HFF-Myc (cell line): ENCODE data around the gene KLHL9.
A peak's percentile ranks its signal among the peaks of the same experiment; 100 is the strongest.
"Not testable (repeated sequence)": the region's sequence is repeated elsewhere in the genome, so short reads cannot be mapped to it uniquely, and the experiment has no call there.

Source experiments
- DNase-seq: peaks from one replicate; pipeline ENCODE4 v3.0.0-alpha.2; 2011; ENCODE audit warnings: low read depth; ENCODE audit errors: extremely low read depth
- H3K4me3 ChIP-seq: replicated peaks from 2 replicates; pipeline ENCODE4 v1.5.1; 2011; ENCODE audit warnings: low read depth, mild to moderate bottlenecking, control low read depth, low read length
- TF ChIP-seq, protein P1 (sequence below): IDR thresholded peaks from 2 replicates; pipeline ENCODE4 v1.5.1; 2012; ENCODE audit warnings: mild to moderate bottlenecking, low read depth, low read length, control low read depth; ENCODE audit errors: missing control alignments

The KLHL9 gene

DNA sequence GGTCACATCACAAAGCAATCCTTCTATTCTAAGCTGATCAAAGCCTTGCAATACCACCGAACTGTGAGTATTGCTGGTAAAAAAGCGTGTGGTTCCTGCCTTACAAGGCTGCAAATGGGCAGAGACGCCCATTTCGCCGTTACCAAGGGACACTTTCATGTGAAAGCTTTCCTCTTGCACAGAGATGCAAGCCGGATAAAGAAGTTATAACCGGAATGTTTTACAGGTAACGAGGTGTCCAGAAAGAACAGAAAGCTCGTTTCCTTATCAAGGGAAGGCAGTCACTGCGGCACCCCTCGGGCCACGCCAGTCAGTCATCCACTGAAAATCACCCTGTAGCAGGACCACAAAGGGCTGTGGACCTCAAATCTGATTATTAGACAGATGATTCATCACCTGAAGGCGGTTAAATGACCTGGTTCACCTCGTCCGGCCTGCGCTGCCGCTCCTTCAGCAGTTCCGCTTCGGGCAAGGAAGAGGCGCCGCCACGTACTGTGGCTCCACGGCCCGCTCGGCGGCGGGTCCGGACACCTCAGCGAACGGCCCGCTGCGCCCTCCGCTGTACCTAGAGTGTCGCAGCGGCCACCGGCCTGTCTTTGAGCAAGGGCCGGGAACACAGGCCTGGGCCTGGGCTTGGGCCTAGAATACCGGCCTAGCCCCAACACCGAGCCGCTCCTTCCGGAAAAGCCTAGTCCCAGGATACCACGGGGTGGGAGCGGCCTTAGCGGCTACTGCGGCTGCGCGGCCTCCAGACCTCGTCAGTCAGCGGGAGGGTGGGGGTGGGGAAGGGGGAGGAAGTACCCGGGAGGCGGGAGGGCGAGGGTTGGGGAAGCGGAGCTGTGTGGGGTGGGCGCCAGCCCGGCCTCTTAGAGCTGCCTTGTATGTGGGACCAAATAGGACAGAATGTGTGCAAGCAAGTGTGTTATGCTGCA is at the start of gene KLHL9:
Gene KLHL9, minus strand, starts transcription at position 704 of the 932 bp plus-strand sequence. Its CDS starts 545 bp downstream, at position 159.
- H3K4me3 ChIP-seq, result peak within 1 kb of the TSS; percentile 79
- DNase-seq, result peak; percentile 66
- TF ChIP-seq, protein P1, sequence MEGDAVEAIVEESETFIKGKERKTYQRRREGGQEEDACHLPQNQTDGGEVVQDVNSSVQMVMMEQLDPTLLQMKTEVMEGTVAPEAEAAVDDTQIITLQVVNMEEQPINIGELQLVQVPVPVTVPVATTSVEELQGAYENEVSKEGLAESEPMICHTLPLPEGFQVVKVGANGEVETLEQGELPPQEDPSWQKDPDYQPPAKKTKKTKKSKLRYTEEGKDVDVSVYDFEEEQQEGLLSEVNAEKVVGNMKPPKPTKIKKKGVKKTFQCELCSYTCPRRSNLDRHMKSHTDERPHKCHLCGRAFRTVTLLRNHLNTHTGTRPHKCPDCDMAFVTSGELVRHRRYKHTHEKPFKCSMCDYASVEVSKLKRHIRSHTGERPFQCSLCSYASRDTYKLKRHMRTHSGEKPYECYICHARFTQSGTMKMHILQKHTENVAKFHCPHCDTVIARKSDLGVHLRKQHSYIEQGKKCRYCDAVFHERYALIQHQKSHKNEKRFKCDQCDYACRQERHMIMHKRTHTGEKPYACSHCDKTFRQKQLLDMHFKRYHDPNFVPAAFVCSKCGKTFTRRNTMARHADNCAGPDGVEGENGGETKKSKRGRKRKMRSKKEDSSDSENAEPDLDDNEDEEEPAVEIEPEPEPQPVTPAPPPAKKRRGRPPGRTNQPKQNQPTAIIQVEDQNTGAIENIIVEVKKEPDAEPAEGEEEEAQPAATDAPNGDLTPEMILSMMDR, result no peak

- H3K4me3 ChIP-seq, result no peak overlapping the region
Measured at GRCh38 chr9:21383627-21384026, 48.4 kb upstream of the KLHL9 start.

DNA sequence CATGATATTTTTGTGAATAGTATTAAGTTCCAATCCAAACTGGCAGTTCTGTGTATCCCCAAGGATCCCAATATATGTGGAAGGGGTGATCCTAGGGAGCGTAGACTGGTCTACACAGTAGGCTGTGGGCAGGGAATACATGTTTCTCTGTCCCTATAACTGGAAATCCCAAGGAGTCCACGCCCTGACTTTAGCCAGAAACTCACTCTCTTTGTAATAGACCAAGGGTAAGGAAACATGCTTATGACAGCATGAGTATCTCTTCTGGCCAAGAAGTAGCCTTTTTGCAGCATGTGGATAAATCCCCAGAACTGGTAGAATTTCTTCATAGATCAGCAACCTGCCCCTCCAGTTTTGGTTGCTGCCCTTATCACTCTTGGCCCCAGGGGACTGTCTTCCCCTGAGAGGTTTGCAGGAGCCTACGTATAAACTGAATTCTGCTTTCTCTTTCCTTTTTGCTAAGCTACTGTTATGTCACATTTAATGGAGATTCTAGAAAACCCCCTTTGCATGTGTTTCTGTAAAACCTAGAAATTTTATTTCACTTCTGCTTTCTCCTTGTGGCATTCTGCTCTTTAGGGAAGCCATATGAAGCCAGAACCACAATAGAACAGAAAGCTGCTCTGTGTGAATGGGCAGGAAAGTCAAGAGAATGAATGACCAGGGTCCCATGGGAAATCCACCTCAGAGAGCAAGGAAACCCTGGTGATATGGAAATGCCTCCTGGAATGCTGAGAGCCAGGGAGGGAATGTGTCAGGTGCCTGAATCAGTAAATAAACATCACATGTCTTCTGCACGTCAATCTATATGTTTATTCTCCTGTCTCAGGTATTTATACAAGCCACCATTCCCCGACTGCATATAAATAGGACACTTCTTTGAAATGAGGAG is 46.5 kb upstream of the KLHL9 start:
- no peak overlapping the region for H3K4me3 ChIP-seq
- TF ChIP-seq, protein P1, result no peak
- DNase-seq, result no peak

More at GRCh38 chr9:21383627-21384026, 48.4 kb upstream of the KLHL9 start:
- TF ChIP-seq, protein P1, result no peak
- no peak for DNase-seq

GRCh38 chr9:21371467-21371866 is 36.3 kb upstream of the KLHL9 start:
- not testable (repeated sequence) for DNase-seq, H3K4me3 ChIP-seq

DNA sequence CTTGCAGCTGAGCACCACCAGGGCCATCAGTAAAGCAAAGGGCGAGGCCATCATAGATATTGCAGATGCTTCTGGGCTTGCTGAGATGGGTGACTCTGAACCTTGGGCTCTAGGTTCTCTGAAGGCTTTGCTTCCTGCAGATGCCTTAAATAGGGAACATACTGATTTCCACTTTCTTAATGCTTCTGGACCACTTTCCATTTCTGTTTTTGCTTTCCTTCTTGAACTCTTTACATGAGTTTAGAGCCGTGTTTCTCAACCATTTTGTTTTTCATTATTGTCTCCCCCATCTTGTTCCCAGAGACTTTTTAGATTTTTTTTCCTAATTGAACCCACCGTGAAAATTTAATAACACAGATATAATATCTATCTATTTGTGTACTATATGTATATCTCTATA is 32.8 kb upstream of the KLHL9 start, which contains the start of gene IFNA13:
Gene IFNA13, minus strand, starts transcription at position 101 of the 400 bp plus-strand sequence. Its CDS starts 47 bp downstream, at position 54.
- no peak for DNase-seq
- no peak within 1 kb of the TSS for H3K4me3 ChIP-seq
- TF ChIP-seq, protein P1, result no peak

DNA sequence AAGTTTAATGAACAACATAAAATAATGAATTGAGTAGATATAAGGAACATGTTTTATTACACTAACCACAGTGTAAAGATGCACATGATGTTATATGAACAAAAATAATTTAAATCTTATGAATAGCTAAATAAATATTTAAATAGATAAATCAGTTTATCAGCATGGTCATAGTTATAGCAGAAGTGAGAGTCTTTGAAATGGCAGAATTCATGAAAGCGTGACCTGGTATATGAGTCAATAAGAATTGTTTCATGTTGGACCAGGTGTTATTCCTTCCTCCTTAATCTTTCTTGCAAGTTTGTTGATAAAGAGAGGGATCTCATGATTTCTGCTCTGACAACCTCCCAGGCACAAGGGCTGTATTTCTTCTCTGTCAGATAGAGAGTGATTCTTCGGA is 32.0 kb upstream of the KLHL9 start:
- not testable (repeated sequence) for DNase-seq, H3K4me3 ChIP-seq

- no peak for DNase-seq
- TF ChIP-seq, protein P1, result no peak
- no peak overlapping the region for H3K4me3 ChIP-seq
Measured at GRCh38 chr9:21362287-21362686, 27.1 kb upstream of the KLHL9 start.
